Breast epithelium (tissue), 4 donors: Measurements from ENCODE around the gene TMEFF2. TPM values are rescaled to one million over a fixed set of nuclear protein-coding genes. Genes with fewer than 3 reads are reported as not detected.

ENCODE experiments used
- DNase-seq, 2 donors: peaks; one replicate each; pipeline ENCODE4 v3.0.0-alpha.2; 2019; ENCODE audit warnings: low spot score in 2 of 2
- H3K27ac ChIP-seq, 2 donors: fragments of 200-600 bp; sonication (generic) in 1 of 2; one replicate each; pipeline ENCODE4 v1.5.1; 2016 to 2019; ENCODE audit warnings: mild to moderate bottlenecking in 1 of 2
- H3K27me3 ChIP-seq, 2 donors: fragments of 200-600 bp; sonication (generic) in 1 of 2; one replicate each; pipeline versions ENCODE4 v1.5.1 to v1.6.0; 2017 to 2019; ENCODE audit warnings: control low read depth in 1 of 2, mild to moderate bottlenecking in 1 of 2
- H3K36me3 ChIP-seq: fragments of 200-600 bp; one replicate; pipeline ENCODE4 v1.5.1; 2019
- H3K4me1 ChIP-seq, 2 donors: fragments of 200-600 bp; sonication (generic); one replicate each; pipeline ENCODE4 v1.5.1; 2016 to 2019; ENCODE audit warnings: control low read depth in 1 of 2
- H3K4me3 ChIP-seq, 3 donors: fragments of 200-600 bp; sonication (generic); 1 replicate in 2 of 3; 2 replicates in 1 of 3; pipeline ENCODE4 v1.5.1; 2016 to 2019; ENCODE audit warnings: mild to moderate bottlenecking in 3 of 3, moderate library complexity in 2 of 3
- H3K9me3 ChIP-seq, 2 donors: fragments of 200-600 bp; sonication (generic) in 1 of 2; one replicate each; pipeline ENCODE4 v1.5.1; 2016 to 2019; ENCODE audit warnings: control low read depth in 1 of 2
- POLR2A ChIP-seq: fragments of 450-650 bp; IDR thresholded peaks from one replicate; pipeline ENCODE4 v1.6.1; 2016; ENCODE audit warnings: antibody characterized with exemption, mild to moderate bottlenecking, moderate library complexity
- POLR2AphosphoS5 ChIP-seq, 3 donors: sonication (generic); formaldehyde crosslinking; IDR thresholded peaks; one replicate each; pipeline ENCODE4 v1.6.1; 2017; ENCODE audit warnings: antibody characterized with exemption in 3 of 3
- intact Hi-C: fragments of 100-400 bp; cut with DNase I; formaldehyde crosslinking; loops from one replicate; pipeline ENCODE4 v1.15.1; 2023; ENCODE audit warnings: low total_unique reads
- total RNA-seq, 3 donors: library from RNA; depleted of rRNA; stranded (reverse); fragments of >200 nt; gene quantifications; one replicate each; pipeline ENCODE4 v1.1.0, GENCODE V29; 2016
- TF ChIP-seq, protein P1 (sequence below), 3 donors: fragments of 450-650 bp; IDR thresholded peaks; one replicate each; pipeline ENCODE4 v1.5.1; 2016 to 2017; ENCODE audit warnings: antibody characterized with exemption in 3 of 3, mild to moderate bottlenecking in 3 of 3, moderate library complexity in 3 of 3

Gene TMEFF2
- total RNA-seq, 3 donors from 2014 or later = 0.32 TPM; not detected in 2

GRCh38 chr2:192186806-192187205 lies 7.9 kb downstream of the TMEFF2 start:
- TF ChIP-seq, protein P1, sequence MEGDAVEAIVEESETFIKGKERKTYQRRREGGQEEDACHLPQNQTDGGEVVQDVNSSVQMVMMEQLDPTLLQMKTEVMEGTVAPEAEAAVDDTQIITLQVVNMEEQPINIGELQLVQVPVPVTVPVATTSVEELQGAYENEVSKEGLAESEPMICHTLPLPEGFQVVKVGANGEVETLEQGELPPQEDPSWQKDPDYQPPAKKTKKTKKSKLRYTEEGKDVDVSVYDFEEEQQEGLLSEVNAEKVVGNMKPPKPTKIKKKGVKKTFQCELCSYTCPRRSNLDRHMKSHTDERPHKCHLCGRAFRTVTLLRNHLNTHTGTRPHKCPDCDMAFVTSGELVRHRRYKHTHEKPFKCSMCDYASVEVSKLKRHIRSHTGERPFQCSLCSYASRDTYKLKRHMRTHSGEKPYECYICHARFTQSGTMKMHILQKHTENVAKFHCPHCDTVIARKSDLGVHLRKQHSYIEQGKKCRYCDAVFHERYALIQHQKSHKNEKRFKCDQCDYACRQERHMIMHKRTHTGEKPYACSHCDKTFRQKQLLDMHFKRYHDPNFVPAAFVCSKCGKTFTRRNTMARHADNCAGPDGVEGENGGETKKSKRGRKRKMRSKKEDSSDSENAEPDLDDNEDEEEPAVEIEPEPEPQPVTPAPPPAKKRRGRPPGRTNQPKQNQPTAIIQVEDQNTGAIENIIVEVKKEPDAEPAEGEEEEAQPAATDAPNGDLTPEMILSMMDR (IDR thresholded peaks at IDR 0.05) = no peak
- no peak for TF ChIP-seq POLR2AphosphoS5 (IDR thresholded peaks at IDR 0.05)
- no peak for TF ChIP-seq POLR2A
- no peak for DNase-seq
- no peak overlapping the region for H3K27ac ChIP-seq
- intact Hi-C loops = no loop called here
- peaks cover 0 to 17% of the 10 kb centered on the region in 2 donors for H3K27me3 ChIP-seq
- no peaks in the 10 kb centered on the region for H3K9me3 ChIP-seq
- no peak overlapping the region for H3K4me3 ChIP-seq
- H3K4me1 ChIP-seq = no peaks in the 10 kb centered on the region
- no peaks in the 10 kb centered on the region for H3K36me3 ChIP-seq

DNA sequence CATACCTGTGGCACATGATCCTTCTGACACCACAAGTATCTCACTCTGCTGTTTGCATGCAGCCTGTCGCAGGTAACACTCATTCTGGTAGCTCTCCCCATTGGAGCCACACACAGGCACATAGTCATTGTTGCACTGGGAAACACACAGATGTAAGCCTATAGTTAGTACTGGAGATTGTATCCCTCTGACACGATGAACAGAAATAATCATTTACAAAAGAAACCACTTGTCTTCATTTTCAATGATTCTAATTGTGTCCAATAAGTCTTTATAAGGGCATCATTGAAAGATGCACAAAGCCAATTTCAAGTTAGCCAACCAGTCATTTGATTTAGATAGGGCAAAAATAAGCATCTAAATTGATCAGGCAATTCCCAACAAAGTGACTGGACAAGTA lies 10.4 kb downstream of the TMEFF2 start:
- Histone ChIP-seq H3K4me3 (no peak overlapping the region), H3K36me3 (no peaks in the 10 kb centered on the region), H3K9me3 (no peaks in the 10 kb centered on the region), H3K27ac (no peak overlapping the region), H3K27me3 (peaks cover 0 to 7% of the 10 kb centered on the region in 2 donors), H3K4me1 (no peaks in the 10 kb centered on the region)
- intact Hi-C loops = no loop called here
- DNase-seq = no peak
- TF ChIP-seq POLR2A (no peak), POLR2AphosphoS5 (IDR thresholded peaks at IDR 0.05) (no peak)
- TF ChIP-seq, protein P1 (IDR thresholded peaks at IDR 0.05) = no peak

DNA sequence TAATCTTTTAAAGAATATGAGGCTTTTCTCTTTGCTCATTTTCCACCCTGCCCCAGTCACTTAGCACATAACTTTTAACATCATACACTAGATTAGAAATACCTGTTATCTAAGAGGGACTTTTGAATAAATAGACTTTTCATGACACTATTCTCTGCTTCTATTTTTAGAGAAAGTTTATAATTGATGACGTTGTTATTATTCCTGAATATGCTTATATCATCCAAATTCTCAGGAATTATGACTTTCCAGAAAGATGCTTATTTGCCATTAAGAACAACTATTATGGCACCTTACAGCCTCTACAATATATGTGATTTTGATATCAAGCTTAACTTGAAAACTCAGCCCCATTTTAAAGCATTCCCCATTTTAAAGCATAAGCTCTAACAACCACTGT lies 11.4 kb downstream of the TMEFF2 start:
- Histone ChIP-seq H3K4me3 (no peak overlapping the region), H3K4me1 (no peaks in the 10 kb centered on the region), H3K36me3 (no peaks in the 10 kb centered on the region), H3K9me3 (no peaks in the 10 kb centered on the region), H3K27me3 (no peaks in the 10 kb centered on the region), H3K27ac (no peak overlapping the region)
- TF ChIP-seq, protein P1 (IDR thresholded peaks at IDR 0.05) = no peak
- no peak for TF ChIP-seq POLR2A
- no peak for TF ChIP-seq POLR2AphosphoS5 (IDR thresholded peaks at IDR 0.05)
- intact Hi-C loops = no loop called here
- no peak for DNase-seq

DNA sequence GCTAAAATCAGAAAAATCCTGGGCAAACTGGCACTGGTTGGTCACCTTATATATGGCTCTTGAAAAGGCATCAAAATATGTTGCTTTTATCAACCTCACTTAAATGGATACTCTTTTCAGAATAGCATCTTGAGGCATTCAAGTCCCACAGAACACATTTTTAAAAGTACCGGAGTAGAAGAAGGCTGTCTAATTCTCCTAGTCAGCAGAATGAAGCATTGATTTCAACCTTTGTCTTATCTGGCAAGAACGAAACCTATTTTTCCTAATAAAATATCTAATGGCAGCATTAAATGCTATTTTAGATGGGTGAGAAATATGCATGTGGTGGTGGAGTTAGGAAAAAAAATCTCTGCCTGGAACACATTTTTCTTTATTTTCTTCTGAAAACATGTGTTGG lies 27.8 kb downstream of the TMEFF2 start:
- H3K27me3 ChIP-seq = no peaks in the 10 kb centered on the region
- TF ChIP-seq POLR2AphosphoS5 (IDR thresholded peaks at IDR 0.05) = no peak
- TF ChIP-seq, protein P1 (IDR thresholded peaks at IDR 0.05) = no peak
- no peak for TF ChIP-seq POLR2A
- intact Hi-C loops = loop anchor here (10.0 kb wide), 2 partner anchors 612 to 1332 kb away; no protein-coding TSS in a partner anchor
- no peaks in the 10 kb centered on the region for H3K9me3 ChIP-seq
- no peak overlapping the region for H3K4me3 ChIP-seq
- no peaks in the 10 kb centered on the region for H3K4me1 ChIP-seq
- DNase-seq = no peak
- H3K27ac ChIP-seq = no peak overlapping the region
- H3K36me3 ChIP-seq = no peaks in the 10 kb centered on the region

DNA sequence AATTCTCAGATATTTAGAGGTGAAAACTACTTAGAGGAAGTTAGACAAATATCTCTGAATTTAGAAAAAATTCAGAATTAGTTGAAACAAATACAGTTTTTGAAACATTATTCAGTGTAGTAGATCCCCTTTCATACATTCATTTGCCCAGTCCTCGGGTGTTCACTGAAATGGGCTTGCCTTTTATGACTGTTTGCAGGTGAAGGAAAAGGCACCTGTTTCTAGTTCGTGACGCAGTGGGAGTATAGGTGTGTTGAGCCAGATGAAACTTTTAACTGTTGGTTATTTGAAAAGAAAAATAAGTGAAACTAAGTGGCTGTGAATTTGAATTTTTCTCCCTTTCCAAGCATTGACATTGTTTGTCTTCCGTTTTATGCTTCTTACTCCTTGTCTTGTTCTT lies 28.9 kb downstream of the TMEFF2 start:
- no peaks in the 10 kb centered on the region for H3K9me3 ChIP-seq
- no peaks in the 10 kb centered on the region for H3K36me3 ChIP-seq
- no peak for DNase-seq
- TF ChIP-seq, protein P1 (IDR thresholded peaks at IDR 0.05) = no peak
- TF ChIP-seq POLR2AphosphoS5 (IDR thresholded peaks at IDR 0.05) (no peak), POLR2A (no peak)
- H3K27ac ChIP-seq = no peak overlapping the region
- no peaks in the 10 kb centered on the region for H3K4me1 ChIP-seq
- no peaks in the 10 kb centered on the region for H3K27me3 ChIP-seq
- no peak overlapping the region for H3K4me3 ChIP-seq
- intact Hi-C loops = loop anchor here (10.0 kb wide), 2 partner anchors 611 to 1331 kb away; no protein-coding TSS in a partner anchor
